Measurements from ENCODE around the gene BNIP3.
A peak's percentile ranks its signal among the peaks of the same experiment; 100 is the strongest.
"Not testable (repeated sequence)": the region's sequence is repeated elsewhere in the genome, so short reads cannot be mapped to it uniquely, and the experiment has no call there.

Gene BNIP3

DNA sequence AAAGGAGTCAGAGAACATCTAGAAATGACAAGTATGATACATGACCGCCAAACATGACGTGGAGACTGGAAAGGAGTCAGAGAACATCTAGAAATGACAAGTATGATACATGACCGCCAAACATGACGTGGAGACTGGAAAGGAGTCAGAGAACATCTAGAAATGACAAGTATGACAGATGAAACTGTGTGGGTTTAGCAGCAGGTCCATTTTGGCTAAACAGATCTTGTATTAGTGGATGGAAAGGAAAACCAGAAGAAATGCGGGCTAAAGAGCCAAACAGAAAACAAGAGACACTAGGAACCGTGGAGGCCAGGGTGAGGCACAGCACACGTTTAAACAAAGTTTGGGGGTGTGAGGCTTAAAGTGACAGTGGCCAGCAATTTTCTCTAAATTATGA lies 31.8 kb downstream of the BNIP3 start:
- not testable (repeated sequence) for DNase-seq (ENCODE audit: low read depth in 2 of 2)

DNA sequence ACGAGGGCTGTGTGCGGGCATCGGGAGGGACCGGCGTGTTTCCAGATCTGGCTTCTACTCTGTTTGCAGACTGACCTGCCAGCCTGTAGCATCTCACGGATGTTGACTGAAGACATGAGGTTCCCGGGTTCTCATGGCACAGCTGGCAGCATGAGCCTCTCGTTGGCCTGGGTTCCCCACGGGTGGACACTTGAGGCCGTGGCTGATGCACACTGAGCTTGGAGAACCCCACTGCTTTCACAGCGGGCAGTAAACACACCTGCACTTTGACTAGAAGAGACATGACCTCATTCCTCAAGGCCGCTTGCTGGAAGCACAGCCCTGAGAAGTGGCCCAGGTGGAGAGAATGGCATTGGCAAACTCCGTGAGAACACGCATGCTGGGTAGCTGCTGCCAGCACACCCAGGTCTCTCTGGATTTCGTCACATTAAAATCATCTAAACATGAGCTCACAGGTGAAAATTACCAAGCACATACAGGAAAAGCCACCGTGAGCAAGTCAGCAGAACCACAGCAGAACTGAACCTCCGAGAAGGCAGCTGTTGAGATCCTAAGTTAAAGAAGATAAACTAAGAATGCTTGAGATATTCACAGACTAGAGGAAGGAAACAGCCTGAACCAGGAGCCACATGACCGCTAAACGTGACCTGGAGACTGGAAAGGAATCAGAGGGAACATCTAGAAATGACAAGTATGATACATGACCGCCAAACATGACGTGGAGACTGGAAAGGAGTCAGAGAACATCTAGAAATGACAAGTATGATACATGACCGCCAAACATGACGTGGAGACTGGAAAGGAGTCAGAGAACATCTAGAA lies 32.5 kb downstream of the BNIP3 start:
- DNase-seq (ENCODE audit: low read depth in 2 of 2) = no peak

DNA sequence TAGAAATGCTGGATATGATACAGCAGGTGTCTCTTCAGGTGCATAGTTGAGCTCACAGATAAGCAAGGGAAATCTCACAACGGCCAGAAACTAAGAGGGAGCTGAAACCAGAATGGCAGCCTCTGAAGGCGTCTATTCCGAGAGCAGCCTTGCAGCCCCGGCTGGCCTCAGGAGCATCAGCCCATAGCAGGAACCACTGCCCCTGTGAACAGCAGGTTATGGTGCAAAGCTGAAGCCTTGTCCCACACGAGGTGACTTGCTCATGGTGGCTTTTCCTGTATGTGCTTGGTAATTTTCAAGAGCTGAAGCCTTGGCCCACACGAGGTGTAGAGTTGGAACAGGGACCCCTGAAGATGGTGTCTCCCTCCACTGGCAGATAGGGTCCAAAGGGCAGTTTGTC lies 33.2 kb downstream of the BNIP3 start:
- DNase-seq (ENCODE audit: low read depth in 2 of 2) = no peak

DNA sequence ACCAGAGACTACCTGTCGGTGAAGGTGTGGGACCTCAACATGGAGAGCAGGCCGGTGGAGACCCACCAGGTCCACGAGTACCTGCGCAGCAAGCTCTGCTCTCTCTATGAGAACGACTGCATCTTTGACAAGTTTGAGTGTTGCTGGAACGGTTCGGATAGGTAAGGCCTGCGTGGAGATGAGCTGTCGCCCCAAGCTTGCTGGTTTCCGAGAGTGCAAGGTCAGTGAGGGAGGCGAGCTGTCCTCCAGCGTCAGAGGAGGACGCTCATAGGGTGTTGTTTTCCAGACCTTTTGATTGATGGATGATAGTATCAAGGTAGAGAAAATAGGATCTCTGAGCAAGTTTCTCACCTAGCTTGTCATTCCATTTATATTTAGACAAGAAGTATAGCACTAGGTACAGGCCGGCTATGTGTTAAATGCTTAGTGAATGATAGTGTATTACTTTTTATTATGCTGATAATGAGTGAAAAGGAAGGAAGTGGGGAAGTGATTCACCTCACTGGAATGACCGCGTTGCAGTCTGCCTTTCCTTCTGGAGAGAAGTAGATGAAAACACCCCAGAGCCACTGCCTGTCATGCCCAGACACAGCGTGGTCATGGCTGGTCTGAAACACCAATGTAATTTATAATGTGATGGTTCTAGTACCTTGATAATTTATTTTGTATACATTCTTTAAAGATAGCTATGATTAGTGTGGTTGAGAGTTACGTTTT lies 33.9 kb downstream of the BNIP3 start:
- peak; percentile 40 to 45 for DNase-seq (ENCODE audit: low read depth in 2 of 2)

DNA sequence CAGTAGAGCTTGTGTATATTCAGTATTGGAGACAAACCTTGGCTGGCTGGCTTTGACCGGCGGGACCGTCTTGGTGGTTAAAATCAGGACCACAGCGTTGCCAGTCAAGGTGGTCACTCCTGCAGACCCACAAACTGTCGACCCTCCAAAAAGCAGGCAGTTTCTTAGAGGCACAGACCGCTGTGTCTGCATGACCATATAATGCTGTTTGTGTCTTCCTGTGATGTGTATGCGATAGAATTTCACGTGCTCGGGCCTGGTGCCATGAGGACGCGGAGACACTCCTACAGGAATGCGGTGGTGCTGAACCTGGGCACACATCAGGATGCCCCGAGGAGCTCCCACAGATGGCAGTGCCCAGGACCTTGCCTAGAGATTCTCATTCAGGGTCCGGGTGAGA lies 34.8 kb downstream of the BNIP3 start:
- no peak for DNase-seq (ENCODE audit: low read depth in 2 of 2)

DNA sequence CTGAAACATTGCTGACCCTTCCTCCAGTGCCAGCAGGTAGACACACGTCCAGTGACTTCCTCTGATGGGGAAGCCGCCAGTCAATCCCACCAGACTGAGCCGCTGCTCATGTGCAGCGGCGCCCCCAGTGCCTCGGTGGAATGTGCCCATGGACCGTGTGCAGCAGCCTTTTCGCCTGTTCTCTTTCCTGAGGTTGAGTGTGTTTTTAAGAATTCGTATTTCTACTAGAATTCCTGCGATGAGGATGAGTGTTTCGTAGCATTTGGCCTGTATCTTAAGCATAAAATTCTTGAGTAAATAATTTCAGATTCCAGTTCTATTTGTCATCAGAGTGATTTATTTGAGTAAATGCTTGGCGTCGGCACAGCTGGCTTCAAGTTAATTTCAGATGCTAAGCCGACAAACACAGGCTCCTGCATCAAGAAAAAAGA lies 35.4 kb downstream of the BNIP3 start:
- peak; percentile 64 to 65 for DNase-seq (ENCODE audit: low read depth in 2 of 2)

DNA sequence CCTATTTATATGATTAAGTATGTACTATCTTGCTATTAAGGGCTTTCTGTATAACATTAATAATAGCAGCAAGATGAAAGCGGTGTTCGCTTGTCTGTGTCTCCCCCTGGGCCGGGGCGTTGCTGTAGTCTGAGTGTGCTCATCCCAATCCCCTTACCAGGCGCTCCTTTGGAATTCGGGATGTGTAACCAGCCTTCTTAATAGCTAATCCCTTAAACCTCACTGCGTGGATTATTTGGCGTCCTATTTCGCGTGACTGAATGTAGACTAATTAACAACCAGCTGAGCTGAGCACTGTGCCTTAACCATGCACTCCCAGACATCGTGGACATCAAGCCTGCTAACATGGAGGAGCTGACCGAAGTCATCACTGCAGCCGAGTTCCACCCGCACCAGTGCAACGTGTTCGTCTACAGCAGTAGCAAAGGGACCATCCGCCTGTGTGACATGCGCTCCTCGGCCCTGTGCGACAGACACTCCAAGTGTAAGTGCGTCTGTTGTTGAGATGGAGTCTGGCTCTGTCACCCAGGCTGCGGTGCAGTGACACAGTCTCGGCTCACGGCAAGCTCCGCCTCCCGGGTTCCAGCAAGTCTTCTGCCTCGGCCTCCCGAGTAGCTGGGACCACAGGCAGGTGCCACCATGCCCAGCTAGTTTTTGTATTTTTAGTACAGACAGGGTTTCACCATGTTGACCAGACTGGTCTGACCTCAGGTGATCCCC lies 36.6 kb downstream of the BNIP3 start:
- DNase-seq (ENCODE audit: low read depth in 2 of 2) = no peak

DNA sequence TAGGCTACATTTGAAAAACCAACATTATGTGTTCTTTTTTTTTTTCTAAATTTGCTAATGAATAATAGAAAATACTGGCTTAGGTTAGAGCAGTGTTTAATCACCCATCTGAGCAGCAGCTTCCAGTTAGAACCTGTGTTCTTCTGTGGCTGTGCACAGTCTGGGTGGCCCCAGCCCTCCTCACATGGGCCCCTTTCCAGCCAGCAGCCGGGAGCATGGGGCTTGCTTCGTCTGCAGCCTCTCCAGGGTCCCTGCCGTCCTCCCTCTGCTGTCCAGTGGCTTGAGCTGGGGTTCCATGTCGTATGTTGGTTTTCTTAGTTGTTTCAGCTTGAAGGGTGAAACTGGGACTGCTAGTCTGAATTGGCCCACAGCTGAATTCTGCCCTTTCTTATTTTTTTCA lies 37.3 kb downstream of the BNIP3 start:
- no peak for DNase-seq (ENCODE audit: low read depth in 2 of 2)

DNA sequence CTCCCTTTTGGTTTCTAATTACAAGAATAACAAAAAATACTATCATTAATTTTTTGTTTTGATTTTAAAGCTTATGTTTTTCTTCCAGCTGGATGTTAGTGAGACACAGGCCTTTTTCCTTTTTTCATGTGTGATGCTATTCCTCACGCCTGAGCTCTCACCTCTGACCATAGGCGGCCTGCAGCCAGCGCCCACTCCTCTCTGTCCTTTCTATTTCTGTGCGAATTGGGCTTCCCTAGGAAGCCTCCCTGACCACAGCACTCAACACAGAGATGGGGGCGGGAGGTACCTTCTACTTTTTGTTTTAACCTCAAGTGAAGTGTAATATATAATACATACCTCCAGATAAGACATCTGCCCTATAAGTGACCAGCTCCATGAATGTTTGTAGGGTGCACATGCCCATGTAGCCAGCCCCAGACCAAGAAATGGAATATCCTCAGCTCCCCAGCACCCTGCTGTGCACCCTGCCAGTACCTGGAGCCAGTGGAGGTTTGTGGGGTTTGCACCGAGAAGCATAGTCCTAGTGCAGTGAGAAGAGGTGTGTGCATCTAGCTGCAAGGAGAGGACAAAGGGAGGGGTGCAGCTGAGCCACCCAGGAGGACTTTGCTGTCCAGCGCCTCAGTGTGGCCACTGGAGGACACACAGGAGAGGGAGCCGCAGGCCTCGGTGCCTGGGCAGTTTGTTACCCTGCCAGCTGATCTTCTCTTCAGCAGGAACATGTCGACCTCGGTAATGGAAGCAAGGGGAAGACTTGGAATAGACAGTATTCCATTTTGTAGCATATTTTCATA lies 38.5 kb downstream of the BNIP3 start:
- DNase-seq (ENCODE audit: low read depth in 2 of 2) = no peak

DNA sequence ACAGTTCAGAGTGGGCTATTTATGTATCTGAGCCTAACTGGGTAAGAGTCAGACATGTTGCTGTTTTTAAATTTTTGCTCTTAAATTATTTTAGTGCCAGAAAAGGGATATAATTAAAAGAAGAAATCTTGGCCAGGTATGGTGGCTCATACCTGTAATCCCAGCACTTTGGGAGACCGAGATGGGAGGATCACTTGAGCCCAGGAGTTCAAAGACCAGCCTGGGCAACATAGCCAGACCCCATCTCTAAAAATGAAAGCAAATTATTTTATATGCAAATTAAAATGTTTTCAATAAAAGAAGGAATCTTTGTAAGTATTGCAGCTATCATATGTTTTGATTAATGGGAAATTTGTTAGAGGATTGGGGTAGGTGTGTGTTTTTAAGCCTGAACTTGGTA lies 39.3 kb downstream of the BNIP3 start:
- no peak for DNase-seq (ENCODE audit: low read depth in 2 of 2)

DNA sequence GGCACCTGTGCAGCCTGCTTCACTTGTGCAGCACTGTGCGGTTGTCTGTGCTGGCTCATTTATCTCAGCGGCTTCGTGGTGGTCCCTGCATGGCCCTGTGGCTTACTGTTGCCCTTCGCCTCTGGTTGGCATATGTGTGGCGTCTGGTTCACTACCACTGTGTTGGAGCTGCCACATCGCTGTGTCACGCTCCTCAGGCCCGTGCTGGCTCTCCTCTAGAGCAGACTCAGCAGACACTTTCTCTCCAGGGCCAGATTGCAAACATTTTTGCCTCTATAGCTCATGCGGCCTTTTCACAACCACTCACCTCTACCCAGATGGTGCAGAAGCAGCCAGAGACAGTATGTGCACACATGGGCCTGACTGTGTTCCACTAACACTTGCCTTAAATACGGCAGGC lies 43.0 kb downstream of the BNIP3 start:
- DNase-seq (ENCODE audit: low read depth in 2 of 2) = no peak

DNA sequence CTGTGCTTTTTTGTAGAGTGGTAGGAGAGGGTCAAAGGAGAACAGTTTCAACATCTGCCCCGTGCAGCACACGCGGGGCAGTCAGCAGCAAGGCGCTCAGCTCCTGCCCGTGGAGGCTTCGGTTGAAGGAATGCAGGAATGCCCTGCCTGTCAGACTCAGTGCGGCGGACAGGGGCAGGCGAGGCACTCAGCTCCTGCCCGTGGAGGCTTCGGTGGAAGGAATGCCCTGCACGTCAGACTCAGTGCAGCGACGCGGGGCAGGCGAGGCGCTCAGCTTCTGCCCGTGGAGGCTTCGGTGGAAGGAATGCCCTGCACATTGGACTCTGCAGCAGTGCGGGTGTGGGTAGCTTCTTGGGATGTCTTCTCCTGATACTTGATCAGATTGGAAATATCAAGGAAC lies 43.9 kb downstream of the BNIP3 start:
- no peak for DNase-seq (ENCODE audit: low read depth in 2 of 2)

DNA sequence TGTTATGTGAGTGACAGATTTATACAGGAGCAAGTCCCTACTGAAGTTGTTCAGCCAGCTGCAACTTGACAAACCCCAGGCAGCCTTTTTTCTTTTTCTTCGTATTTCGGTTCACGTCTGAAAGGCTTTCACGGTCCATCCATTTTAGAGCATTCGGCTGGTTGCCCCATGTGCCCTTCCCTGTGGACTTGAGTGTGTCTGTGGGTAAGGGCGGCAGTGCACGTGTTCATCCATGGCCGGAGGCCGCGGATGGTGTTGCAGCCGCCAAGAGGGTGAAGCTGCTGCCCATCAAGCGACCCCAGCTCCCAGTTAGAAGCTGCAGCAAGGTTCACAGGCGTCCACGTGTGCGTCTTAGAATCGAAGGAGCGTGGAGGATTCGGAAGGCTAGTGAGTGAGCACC lies 45.0 kb downstream of the BNIP3 start:
- no peak for DNase-seq (ENCODE audit: low read depth in 2 of 2)

DNA sequence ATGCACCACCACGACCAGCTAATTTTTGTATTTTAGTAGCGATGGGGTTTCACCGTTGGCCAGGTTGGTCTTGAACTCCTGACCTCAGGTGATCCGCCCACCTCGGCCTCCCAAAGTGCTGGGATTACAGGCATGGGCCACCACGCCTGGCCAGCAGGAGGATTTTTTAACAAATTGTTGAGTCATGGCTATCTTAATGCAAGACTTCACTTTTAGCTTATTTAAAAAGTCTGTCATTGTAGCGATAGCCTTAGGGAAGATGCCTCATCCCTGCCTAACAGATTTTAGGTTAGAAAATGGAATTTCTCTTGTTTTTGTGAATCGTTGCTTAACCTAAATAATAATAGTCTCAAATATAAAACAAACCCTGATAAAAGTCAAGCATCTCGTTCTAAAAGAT lies 45.4 kb downstream of the BNIP3 start:
- DNase-seq (ENCODE audit: low read depth in 2 of 2) = no peak

DNA sequence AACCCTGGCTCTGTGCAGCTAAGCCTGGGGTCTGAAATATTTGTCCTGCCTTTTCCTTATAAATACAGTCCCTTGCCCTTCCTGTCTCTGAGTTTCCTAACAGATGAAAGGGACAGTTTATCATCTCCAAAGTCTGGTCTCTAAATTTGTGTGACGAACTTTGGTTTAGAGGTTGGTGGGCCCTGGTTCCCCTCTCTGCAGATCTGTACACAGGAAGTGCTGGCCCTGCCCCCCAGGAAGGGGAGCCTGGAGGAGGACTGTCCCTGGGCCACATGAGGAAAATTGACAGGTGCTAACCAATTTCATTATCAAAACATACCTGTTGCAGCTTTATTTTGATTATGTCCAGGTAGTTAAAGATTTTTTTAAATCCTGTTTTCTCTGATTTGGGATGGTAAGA lies 46.5 kb downstream of the BNIP3 start:
- DNase-seq (ENCODE audit: low read depth in 2 of 2) = no peak

DNA sequence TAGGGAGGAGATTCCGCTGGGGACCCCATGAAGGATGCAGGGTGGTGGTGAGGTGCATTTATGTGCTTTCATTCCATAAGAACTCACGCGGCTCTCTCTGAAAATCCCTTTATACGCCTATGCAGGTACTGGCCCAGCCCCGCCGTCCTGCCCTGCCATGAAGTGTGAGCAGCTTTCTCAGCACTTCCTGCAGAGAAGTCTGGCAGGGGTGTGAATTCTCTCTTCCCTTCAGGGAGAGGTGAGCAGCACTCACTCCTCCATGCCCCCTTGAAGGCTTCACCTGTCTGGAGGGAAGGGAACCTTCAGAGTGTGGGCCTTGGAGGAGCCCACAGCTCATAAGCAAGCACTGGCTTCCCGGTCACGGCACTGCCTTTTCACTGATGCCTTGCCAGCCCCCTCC lies 47.0 kb downstream of the BNIP3 start:
- no peak for DNase-seq (ENCODE audit: low read depth in 2 of 2)

DNA sequence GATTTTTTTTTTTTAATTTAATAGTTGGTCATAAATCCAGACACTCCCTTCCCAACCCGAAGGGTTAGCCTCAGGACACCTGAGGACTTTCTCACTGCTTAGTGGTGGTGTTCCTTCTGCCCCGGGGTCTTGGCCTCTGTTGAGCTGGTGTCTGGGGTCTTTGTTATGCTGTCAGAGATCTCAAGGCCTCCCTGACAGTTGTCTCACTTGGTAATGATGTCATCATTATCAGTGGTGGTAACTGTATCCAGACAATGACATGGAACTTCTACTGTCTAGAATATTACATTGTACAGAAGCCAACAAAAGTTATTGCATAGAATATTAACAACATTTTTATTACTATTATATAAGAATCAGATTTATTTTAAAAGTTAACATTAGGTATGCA lies 48.0 kb downstream of the BNIP3 start:
- DNase-seq (ENCODE audit: low read depth in 2 of 2) = no peak

DNA sequence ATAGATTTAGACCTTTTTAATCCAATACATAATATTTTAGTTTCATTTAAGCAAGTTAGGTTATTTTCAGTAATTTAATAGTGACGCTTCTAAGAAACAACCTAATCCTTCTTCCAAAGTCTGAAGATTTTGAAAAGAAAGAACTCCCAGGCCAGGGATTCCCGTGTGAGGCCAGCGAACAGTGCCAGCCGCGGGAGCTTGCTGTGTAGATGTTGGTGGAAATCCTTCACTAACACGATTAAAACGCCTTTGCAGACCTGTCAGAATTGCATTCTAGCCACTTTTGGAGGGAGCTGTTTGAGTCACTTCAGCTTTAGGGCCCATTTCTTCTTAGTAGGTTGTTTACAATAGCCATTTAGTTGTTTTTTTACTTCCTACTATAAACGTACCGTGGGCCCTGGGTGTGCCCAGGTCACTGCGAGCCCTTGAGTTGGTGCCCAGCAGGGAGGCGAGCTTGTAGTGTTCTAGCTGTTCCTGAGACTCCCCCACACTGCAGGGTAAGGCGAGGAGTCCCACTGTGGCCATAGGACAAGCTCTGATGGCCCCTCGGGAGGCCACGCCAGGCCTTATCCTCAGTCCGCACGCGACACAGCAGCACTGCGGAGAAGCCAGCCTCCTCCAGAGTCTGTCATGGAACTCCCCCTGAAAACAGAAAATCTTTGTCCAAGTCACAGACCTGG lies 48.6 kb downstream of the BNIP3 start:
- no peak for DNase-seq (ENCODE audit: low read depth in 2 of 2)

DNA sequence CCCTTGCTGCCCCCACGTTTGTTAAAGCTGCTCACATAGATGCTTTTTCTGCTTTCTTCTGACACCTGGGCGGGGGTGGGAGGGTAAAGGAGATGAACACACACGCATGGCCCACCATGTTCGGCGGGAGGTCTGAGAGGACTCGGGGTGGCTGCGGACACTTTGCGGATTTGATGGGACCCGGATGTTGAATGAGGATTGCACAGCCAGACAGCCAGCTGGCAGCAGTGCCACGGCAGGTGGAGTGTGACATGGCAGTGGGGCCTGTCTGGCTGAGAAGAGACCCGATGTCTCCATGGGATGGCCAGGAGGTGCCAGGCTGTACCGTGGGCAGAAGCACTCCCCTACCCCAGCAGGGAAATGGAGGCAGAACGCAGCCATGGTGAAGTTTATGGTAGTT lies 49.7 kb downstream of the BNIP3 start:
- DNase-seq (ENCODE audit: low read depth in 2 of 2) = no peak

DNA sequence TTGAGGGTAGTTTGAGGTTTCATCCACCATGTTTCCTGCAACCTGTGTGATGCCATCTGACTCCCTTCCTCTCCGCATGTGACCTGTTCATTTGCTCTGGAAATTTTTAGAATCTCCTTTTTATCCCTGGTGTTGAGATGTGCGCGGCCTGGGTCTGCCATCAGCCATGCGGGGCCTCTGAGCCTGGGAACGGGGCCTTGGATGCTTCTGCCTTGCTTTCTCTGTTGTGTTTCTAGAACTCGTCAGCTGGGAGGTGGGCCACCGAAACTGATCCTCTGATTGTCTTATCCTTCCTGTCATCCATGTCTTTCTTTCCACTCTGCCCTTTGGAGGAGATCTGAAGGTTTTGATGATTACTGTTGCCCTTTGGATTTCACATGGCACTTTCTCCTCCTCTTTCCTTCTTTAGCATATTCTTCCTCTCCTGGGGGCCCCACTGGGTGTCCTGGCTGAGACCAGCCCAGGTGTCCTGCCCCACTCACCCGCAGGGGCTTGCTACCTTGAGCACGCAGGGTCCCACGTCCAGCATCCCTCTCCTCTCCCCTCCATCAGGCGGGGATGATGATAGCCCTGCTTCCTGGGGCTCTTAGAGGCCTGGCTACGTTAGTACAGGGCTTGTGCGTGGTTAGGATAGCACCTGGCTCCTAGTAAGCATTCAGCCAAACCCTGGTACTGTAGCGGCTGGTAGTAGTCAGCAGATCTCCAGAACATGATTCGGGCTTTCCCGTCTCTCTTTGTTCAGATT lies 51.0 kb downstream of the BNIP3 start:
- no peak for DNase-seq (ENCODE audit: low read depth in 2 of 2)

DNA sequence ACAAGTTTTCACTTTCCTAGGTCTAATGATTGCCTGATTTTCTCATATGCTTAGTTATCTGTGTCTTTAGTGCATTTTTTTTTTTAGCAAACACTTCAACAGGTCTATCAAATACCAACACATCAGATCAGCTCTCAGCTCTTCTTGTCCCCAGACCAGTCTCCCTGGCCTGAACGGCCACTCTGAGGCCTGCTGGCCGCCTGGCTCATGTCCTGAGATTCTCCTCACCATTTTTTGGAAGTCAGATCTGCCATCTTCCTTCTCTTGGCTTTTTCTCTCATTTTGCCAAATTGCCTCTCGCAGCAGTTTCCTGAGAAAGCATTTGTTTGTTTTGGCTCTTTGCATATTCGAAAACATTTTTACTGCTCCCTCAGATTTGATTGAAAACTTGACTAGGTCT lies 51.6 kb downstream of the BNIP3 start:
- no peak for DNase-seq (ENCODE audit: low read depth in 2 of 2)
